Measurements from ENCODE around the gene LRRC3. TPM values are rescaled to one million over a fixed set of nuclear protein-coding genes. Genes with fewer than 3 reads are reported as not detected.

The LRRC3 gene
- total and polyA plus RNA-seq, 7 donors, result 0.08 to 1.1 (median 0.22) TPM

GRCh38 chr21:44444286-44444931, 10.9 kb upstream of the LRRC3 start:
- intact Hi-C loops (cut with DNase I), result no loop called here
- ATAC-seq (no peak), DNase-seq (peak; percentile 9 to 33)
- Histone ChIP-seq H3K27ac (no peak overlapping the region), H3K36me3 (ENCODE audit: insufficient read depth in 1 of 2, low read depth in 1 of 2) (no peaks in the 10 kb centered on the region), H3K27me3 (ENCODE audit: insufficient read depth in 3 of 3, low read length in 2 of 3) (peaks cover 0 to 52% (median 6%) of the 10 kb centered on the region in 3 donors), H3K4me3 (no peak overlapping the region), H3K4me1 (no peaks in the 10 kb centered on the region), H3K9me3 (no peaks in the 10 kb centered on the region)
- no peak for TF ChIP-seq CTCF (IDR thresholded peaks at IDR 0.05)
- 72 to 75% (median 75%) methylated on average over 21 of the region's 21 CpGs for WGBS, 3 donors

GRCh38 chr21:44445145-44445812, 10.0 kb upstream of the LRRC3 start:
- peaks cover 0 to 52% (median 6%) of the 10 kb centered on the region in 3 donors for H3K27me3 ChIP-seq (ENCODE audit: insufficient read depth in 3 of 3, low read length in 2 of 3)
- WGBS, 3 donors, result 68 to 76% (median 69%) methylated on average over 19 of the region's 19 CpGs
- no peak overlapping the region for H3K27ac ChIP-seq
- H3K4me3 ChIP-seq, result no peak overlapping the region
- ATAC-seq (no peak), DNase-seq (peak in 1 of 2 donors; percentile 2)
- intact Hi-C loops (cut with DNase I), result no loop called here
- H3K36me3 ChIP-seq (ENCODE audit: insufficient read depth in 1 of 2, low read depth in 1 of 2), result no peaks in the 10 kb centered on the region
- no peaks in the 10 kb centered on the region for H3K4me1 ChIP-seq
- no peaks in the 10 kb centered on the region for H3K9me3 ChIP-seq
- TF ChIP-seq CTCF (IDR thresholded peaks at IDR 0.05), result no peak

GRCh38 chr21:44448651-44449131, 6.6 kb upstream of the LRRC3 start:
- Histone ChIP-seq H3K9me3 (peaks cover 6% of the 10 kb centered on the region), H3K27me3 (ENCODE audit: insufficient read depth in 3 of 3, low read length in 2 of 3) (peaks cover 0 to 43% (median 1%) of the 10 kb centered on the region in 3 donors), H3K4me1 (no peaks in the 10 kb centered on the region), H3K27ac (no peak overlapping the region), H3K4me3 (no peak overlapping the region), H3K36me3 (ENCODE audit: insufficient read depth in 1 of 2, low read depth in 1 of 2) (no peaks in the 10 kb centered on the region)
- WGBS, 3 donors, result 59 to 69% (median 60%) methylated on average over 13 of the region's 13 CpGs
- intact Hi-C loops (cut with DNase I), result no loop called here
- ATAC-seq (no peak), DNase-seq (no peak)
- no peak for TF ChIP-seq CTCF (IDR thresholded peaks at IDR 0.05)

- intact Hi-C loops (cut with DNase I), result no loop called here
- Histone ChIP-seq H3K4me3 (no peak overlapping the region), H3K36me3 (ENCODE audit: insufficient read depth in 1 of 2, low read depth in 1 of 2) (no peaks in the 10 kb centered on the region), H3K9me3 (peaks cover 14% of the 10 kb centered on the region), H3K27ac (no peak overlapping the region), H3K4me1 (no peaks in the 10 kb centered on the region), H3K27me3 (ENCODE audit: insufficient read depth in 3 of 3, low read length in 2 of 3) (peaks cover 0 to 41% (median 4%) of the 10 kb centered on the region in 3 donors)
- no peak for ATAC-seq
- WGBS, 3 donors, result 29 to 39% (median 32%) methylated on average over 26 to 28 of the region's 28 CpGs
- TF ChIP-seq CTCF (IDR thresholded peaks at IDR 0.05), result no peak
- peak in 1 of 2 donors; percentile 36 for DNase-seq
These were observed 5.6 kb upstream of the LRRC3 start for GRCh38 chr21:44449473-44450363.

Measured in psoas muscle (tissue), 8 donors.